Erythroblast (primary cell): Measurements from ENCODE around the gene EYS.

ENCODE experiments used
- GATA1 ChIP-seq: IDR thresholded peaks from 2 replicates; pipeline ENCODE4 v1.6.1; 2011; ENCODE audit warnings: low read depth, mild to moderate bottlenecking, control low read depth, low read length, moderate library complexity
- POLR2A ChIP-seq: IDR thresholded peaks from 2 replicates; pipeline ENCODE4 v1.6.1; 2011; ENCODE audit warnings: mild to moderate bottlenecking, low read length

GRCh38 chr6:63689421-63689820 lies 2017.6 kb downstream of the EYS start:
- no peak for TF ChIP-seq POLR2A
- no peak for TF ChIP-seq GATA1
